Umbilical cord (tissue), 2 donors: ENCODE data around the gene HMCN1. TPM values are rescaled to one million over a fixed set of nuclear protein-coding genes. Genes with fewer than 3 reads are reported as not detected.

Experiments used
- DNase-seq: peaks from one replicate; pipeline ENCODE4 v3.0.0-alpha.2; 2015; ENCODE audit warnings: low spot score
- total RNA-seq: library from RNA; depleted of rRNA; stranded (reverse); fragments of >200 nt; gene quantifications from one replicate; pipeline ENCODE4 v1.2.3, GENCODE V29; 2014; ENCODE audit warnings: low replicate concordance; ENCODE audit not compliant: insufficient read depth

The HMCN1 gene
- total RNA-seq, 1 donor from 2014 or later, result 29.6 TPM

GRCh38 chr1:186082235-186082937, 348.2 kb downstream of the HMCN1 start:
- peak; percentile 55 for DNase-seq

GRCh38 chr1:186086583-186086982, 352.4 kb downstream of the HMCN1 start:
- DNase-seq, result no peak

- DNase-seq, result no peak
Measured at GRCh38 chr1:186089940-186090339, 355.7 kb downstream of the HMCN1 start.

- DNase-seq, result no peak
Measured at GRCh38 chr1:186091222-186091720, 357.1 kb downstream of the HMCN1 start.

GRCh38 chr1:186093437-186093836, 359.2 kb downstream of the HMCN1 start:
- DNase-seq, result peak; percentile 8

- DNase-seq, result peak; percentile 27
Measured at GRCh38 chr1:186094172-186094571, 360.0 kb downstream of the HMCN1 start.

GRCh38 chr1:186099336-186100104, 365.3 kb downstream of the HMCN1 start:
- peak; percentile 3 for DNase-seq

- DNase-seq, result no peak
Measured at GRCh38 chr1:186102107-186102506, 367.9 kb downstream of the HMCN1 start.

GRCh38 chr1:186102547-186103148, 368.5 kb downstream of the HMCN1 start:
- DNase-seq, result peak; percentile 45

GRCh38 chr1:186104459-186104858, 370.3 kb downstream of the HMCN1 start:
- DNase-seq, result no peak

- DNase-seq, result no peak
Measured at GRCh38 chr1:186112280-186112679, 378.1 kb downstream of the HMCN1 start.

- DNase-seq, result no peak
Measured at GRCh38 chr1:186113461-186113860, 379.3 kb downstream of the HMCN1 start.

GRCh38 chr1:186118724-186119123, 384.5 kb downstream of the HMCN1 start:
- no peak for DNase-seq

GRCh38 chr1:186122837-186123236, 388.6 kb downstream of the HMCN1 start:
- DNase-seq, result no peak

GRCh38 chr1:186125035-186125434, 390.8 kb downstream of the HMCN1 start:
- DNase-seq, result no peak

GRCh38 chr1:186125511-186125910, 391.3 kb downstream of the HMCN1 start:
- DNase-seq, result no peak

GRCh38 chr1:186129758-186130157, 395.6 kb downstream of the HMCN1 start:
- no peak for DNase-seq

GRCh38 chr1:186139115-186139514, 404.9 kb downstream of the HMCN1 start:
- no peak for DNase-seq

GRCh38 chr1:186139701-186140100, 405.5 kb downstream of the HMCN1 start:
- peak; percentile 50 for DNase-seq

- no peak for DNase-seq
Measured at GRCh38 chr1:186142159-186142558, 408.0 kb downstream of the HMCN1 start.

GRCh38 chr1:186142916-186143315, 408.7 kb downstream of the HMCN1 start:
- no peak for DNase-seq

- DNase-seq, result no peak
Measured at GRCh38 chr1:186143481-186143880, 409.3 kb downstream of the HMCN1 start.
